ENCODE data around the gene OCA2. TPM values are rescaled to one million over a fixed set of nuclear protein-coding genes. Genes with fewer than 3 reads are reported as not detected.

Gene OCA2
- total RNA-seq, 1 experiment from 2014 or later, result 0.13 TPM

GRCh38 chr15:27790270-27790669, 308.8 kb downstream of the OCA2 start:
- in situ Hi-C loops (cut with HindIII; ENCODE audit: low pct_unique_long_range_greater_than_20kb, low sequenced_read_pairs), result no loop called here

DNA sequence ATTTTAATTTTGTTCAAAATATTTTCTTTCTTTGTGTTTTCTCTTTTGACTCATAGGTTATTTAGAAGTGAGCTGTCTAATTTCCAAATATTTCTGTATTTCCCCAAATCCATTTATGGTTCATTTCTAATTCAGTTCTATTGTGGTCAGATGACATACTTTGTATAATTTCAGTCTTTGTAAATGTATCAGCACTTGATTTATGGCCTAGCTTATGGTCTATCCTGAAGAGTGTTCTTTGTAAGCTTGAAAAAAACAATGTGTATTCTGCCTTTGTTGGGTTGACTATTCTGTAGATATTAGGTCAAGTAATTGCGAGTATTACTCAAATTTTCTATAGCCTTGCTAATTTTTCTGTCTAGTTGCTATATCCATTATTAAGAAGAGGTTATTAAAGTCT, 311.2 kb downstream of the OCA2 start:
- H3K4me3 ChIP-seq (ENCODE audit: low read depth in 2 of 2, low read length in 2 of 2), result no peak overlapping the region
- 0 out of 2 replicates have a peak, but pooled peaks cover 3% of the 10 kb centered on the region for H3K9me3 ChIP-seq (ENCODE audit: control insufficient read depth, insufficient read depth, low read depth, low read length)
- ATAC-seq, result no peak
- TF ChIP-seq SIN3A (IDR thresholded peaks at IDR 0.05; ENCODE audit: borderline replicate concordance, insufficient read depth, low read depth, low read length) (no peak), POLR2AphosphoS5 (IDR thresholded peaks at IDR 0.05; ENCODE audit: low read depth, low read length) (no peak), REST (IDR thresholded peaks at IDR 0.05; ENCODE audit: insufficient read depth in 1 of 2, low read depth in 2 of 2, low read length in 1 of 2) (no peak), TCF7L2 (IDR thresholded peaks at IDR 0.05; ENCODE audit: low read depth, low read length) (no peak)
- TF ChIP-seq, protein P1, sequence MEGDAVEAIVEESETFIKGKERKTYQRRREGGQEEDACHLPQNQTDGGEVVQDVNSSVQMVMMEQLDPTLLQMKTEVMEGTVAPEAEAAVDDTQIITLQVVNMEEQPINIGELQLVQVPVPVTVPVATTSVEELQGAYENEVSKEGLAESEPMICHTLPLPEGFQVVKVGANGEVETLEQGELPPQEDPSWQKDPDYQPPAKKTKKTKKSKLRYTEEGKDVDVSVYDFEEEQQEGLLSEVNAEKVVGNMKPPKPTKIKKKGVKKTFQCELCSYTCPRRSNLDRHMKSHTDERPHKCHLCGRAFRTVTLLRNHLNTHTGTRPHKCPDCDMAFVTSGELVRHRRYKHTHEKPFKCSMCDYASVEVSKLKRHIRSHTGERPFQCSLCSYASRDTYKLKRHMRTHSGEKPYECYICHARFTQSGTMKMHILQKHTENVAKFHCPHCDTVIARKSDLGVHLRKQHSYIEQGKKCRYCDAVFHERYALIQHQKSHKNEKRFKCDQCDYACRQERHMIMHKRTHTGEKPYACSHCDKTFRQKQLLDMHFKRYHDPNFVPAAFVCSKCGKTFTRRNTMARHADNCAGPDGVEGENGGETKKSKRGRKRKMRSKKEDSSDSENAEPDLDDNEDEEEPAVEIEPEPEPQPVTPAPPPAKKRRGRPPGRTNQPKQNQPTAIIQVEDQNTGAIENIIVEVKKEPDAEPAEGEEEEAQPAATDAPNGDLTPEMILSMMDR (IDR thresholded peaks at IDR 0.05), result no peak
- no peaks in the 10 kb centered on the region for H3K4me1 ChIP-seq (ENCODE audit: control insufficient read depth, insufficient read depth, low read length)
- H3K27ac ChIP-seq (ENCODE audit: low read length), result no peak overlapping the region
- ChIA-PET CTCF (no interaction called here), POLR2A (no interaction called here)
- intact Hi-C loops (cut with micrococcal nuclease; ENCODE audit: unreplicated experiment) (no loop called here), in situ Hi-C loops (cut with HindIII; ENCODE audit: low pct_unique_long_range_greater_than_20kb, low sequenced_read_pairs) (no loop called here)
- BruUV-seq (replicated peaks), result no TSS peak
- no peak for DNase-seq (ENCODE audit: low read depth, low spot score)
- H3K36me3 ChIP-seq (ENCODE audit: control insufficient read depth, insufficient read depth, low read length), result no peaks in the 10 kb centered on the region
- no peaks in the 10 kb centered on the region for H3K27me3 ChIP-seq (ENCODE audit: control insufficient read depth, insufficient read depth, low read length)

More at GRCh38 chr15:27790270-27790669, 308.8 kb downstream of the OCA2 start:
- Histone ChIP-seq H3K4me3 (ENCODE audit: low read depth in 2 of 2, low read length in 2 of 2) (no peak overlapping the region), H3K27me3 (ENCODE audit: control insufficient read depth, insufficient read depth, low read length) (no peaks in the 10 kb centered on the region), H3K36me3 (ENCODE audit: control insufficient read depth, insufficient read depth, low read length) (no peaks in the 10 kb centered on the region), H3K27ac (ENCODE audit: low read length) (no peak overlapping the region), H3K4me1 (ENCODE audit: control insufficient read depth, insufficient read depth, low read length) (no peaks in the 10 kb centered on the region), H3K9me3 (ENCODE audit: control insufficient read depth, insufficient read depth, low read depth, low read length) (0 out of 2 replicates have a peak, but pooled peaks cover 3% of the 10 kb centered on the region)
- intact Hi-C loops (cut with micrococcal nuclease; ENCODE audit: unreplicated experiment), result no loop called here
- no TSS peak for BruUV-seq (replicated peaks)
- ChIA-PET CTCF (interaction anchor here (0.6 kb wide), 1 partner anchor 901 kb away, joined by 5 read pairs; no protein-coding TSS in a partner anchor), POLR2A (no interaction called here)
- TF ChIP-seq POLR2AphosphoS5 (IDR thresholded peaks at IDR 0.05; ENCODE audit: low read depth, low read length), result no peak
- TF ChIP-seq REST (IDR thresholded peaks at IDR 0.05; ENCODE audit: insufficient read depth in 1 of 2, low read depth in 2 of 2, low read length in 1 of 2), result no peak
- no peak for TF ChIP-seq SIN3A (IDR thresholded peaks at IDR 0.05; ENCODE audit: borderline replicate concordance, insufficient read depth, low read depth, low read length)
- no peak for TF ChIP-seq TCF7L2 (IDR thresholded peaks at IDR 0.05; ENCODE audit: low read depth, low read length)
- TF ChIP-seq, protein P1 (IDR thresholded peaks at IDR 0.05), result no peak
- ATAC-seq (no peak), DNase-seq (ENCODE audit: low read depth, low spot score) (no peak)

Measured in Panc1 (cell line).